NOMO-1 (cell line): ENCODE measurements around the gene RHBDL1.
A peak's percentile ranks its signal among the peaks of the same experiment; 100 is the strongest.

Source experiments
- DNase-seq, 2 experiments: peaks; one replicate each; lab custom pipeline; 2025; ENCODE audit not compliant: unreplicated experiment in 2 of 2; lab: John Stamatoyannopoulos, UW

The RHBDL1 gene

GRCh38 chr16:704047-704446 is 28.6 kb downstream of the RHBDL1 start:
- no peak for DNase-seq

- DNase-seq, result no peak
Measured at GRCh38 chr16:704552-705380, 29.3 kb downstream of the RHBDL1 start.

DNA sequence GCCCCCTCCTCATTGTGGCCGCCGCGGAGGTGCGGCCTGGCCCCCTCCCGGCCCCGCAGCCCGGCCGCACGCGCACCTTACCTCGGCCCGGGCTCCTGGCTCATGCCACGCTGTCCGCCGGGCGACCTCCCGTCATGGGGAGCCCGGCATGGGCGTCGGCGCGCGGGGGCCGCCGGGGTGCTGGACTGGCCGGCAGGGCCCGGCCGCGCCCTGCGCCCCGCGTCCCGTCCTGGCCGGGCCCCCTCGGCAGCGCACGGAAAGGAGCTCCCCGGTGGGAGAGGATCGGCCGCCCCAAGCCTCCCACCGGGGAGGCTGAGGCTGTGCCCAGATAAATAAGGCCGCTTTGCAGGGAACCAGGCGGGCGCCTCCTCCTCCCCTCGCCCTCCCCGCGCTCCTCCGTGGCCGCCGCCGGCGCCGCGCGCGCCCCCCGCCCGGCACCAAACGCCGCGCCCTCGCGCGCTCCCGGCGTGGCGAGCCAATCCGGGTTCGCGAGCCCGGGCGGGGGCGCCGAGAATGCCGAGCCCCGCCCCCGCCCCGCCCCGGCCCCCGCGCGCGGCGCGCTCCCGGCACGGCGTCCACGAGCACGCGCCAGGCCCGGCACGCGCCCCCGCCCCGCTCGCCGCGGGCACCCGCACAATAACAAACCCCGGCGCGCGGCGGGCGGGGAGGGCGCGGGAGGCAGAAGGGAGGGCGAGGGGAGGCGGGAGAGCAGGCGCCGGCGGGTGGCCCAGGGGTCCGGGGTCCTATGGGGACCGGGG is 30.1 kb downstream of the RHBDL1 start, which contains the start of gene FBXL16:
TSS of gene FBXL16 (minus strand) at position 371 of the 758 bp plus-strand sequence. CDS start 8,396 bp downstream, outside the sequence.
- DNase-seq, result no peak

DNA sequence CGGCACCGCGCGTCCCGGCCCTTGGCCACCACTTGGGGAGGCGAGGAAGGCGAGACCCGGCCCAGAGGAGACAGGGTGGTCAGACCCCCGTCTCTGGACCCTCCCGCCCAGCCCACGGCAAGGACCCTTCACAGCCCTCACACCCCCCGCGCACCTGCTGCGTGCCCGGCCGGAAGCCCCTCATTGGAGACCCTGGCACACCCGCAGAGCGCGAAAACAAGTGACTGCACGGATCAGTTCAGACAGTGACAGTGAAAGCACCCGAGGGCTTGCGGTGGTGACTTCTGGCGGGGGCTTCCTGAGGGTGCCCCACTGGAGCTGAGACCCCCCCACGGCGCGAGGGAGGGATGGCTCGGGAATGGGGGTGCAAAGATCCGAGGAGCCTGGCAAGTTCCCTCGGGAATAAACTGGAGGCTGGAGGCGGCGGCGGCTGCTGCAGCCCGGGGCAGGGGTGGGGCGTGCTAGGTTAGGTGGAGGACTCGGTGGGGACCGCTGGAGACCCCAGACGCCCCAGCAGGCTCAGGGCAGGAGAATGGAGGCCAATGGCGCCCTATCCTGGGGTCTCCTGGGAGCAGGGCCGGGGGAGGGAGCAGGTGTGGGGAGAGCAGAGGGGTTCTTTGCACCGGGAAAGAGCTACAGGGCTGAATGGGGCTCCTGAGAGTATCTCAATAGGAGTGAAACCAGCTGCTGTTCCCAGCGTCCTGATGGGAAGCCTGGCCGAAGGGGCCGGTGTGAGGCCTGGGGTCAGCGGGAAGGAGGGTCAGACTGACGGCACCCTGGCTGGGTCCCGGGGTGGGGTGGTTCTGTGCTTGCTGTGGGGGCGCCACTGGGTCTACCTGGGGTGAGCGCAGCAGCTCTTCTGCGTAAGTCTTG is 31.0 kb downstream of the RHBDL1 start:
- no peak for DNase-seq

- DNase-seq, result no peak
Measured at GRCh38 chr16:707062-707538, 31.6 kb downstream of the RHBDL1 start.

DNA sequence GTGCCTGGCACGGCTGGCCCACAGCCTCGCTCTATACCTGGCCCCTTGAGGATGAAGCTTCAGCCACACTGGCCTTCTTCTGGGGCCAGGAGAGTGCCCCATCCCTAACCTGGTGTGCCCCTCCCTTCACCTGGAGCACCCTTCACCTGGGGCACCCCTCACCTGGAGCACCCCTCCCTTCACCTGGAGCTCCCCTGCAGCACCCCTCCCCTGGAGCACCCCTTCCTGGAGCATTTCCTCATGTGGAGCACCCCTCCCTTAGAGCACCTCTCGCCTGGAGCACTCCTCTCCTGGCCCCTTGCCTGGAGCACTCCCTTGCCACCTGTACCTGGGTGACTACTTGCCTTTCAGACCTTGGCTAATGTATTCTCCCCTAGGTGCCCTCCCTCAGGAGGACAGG is 32.5 kb downstream of the RHBDL1 start:
- DNase-seq, result no peak

DNA sequence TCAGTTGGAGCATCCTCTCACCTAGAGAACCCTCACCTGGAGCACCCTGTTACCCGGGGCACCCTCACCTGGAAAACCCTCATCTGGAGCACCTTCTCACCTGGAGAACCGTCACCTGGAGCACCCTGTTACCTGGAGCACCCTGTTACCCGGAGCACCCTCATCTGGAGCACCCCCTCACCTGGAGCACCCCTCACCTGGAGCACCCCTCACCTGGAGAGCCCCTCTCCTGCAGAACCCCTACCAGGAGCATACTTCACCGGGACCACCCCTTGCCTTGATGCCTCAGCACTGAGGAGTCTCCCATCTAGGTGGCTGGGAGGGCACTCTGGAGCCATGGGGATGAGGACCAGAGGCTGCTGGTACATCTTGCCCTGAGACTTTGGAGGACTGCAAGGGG is 33.5 kb downstream of the RHBDL1 start:
- DNase-seq, result no peak

GRCh38 chr16:709566-710499 is 34.4 kb downstream of the RHBDL1 start:
- no peak for DNase-seq

- no peak for DNase-seq
Measured at GRCh38 chr16:710500-711075, 35.1 kb downstream of the RHBDL1 start.

DNA sequence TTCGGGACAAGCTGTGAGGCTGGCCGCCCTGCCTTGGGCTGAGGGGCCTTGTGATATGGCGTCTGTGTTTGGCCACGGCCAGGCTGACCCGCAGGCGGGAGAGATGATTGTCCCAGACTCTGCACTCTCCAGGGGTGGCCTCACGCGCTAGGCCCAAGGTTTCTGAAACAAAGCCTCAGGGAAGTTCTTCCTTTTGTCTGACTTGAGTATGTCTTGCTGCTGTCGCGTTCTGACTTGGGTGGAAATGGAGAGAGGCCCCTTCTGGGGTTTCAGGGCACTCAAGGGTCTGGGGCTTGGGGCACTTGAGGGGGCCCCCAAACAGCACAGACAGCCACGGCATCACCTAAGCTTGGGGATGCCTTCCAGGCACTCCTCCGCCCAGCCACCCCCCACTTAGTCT is 35.6 kb downstream of the RHBDL1 start:
- DNase-seq, result no peak

DNA sequence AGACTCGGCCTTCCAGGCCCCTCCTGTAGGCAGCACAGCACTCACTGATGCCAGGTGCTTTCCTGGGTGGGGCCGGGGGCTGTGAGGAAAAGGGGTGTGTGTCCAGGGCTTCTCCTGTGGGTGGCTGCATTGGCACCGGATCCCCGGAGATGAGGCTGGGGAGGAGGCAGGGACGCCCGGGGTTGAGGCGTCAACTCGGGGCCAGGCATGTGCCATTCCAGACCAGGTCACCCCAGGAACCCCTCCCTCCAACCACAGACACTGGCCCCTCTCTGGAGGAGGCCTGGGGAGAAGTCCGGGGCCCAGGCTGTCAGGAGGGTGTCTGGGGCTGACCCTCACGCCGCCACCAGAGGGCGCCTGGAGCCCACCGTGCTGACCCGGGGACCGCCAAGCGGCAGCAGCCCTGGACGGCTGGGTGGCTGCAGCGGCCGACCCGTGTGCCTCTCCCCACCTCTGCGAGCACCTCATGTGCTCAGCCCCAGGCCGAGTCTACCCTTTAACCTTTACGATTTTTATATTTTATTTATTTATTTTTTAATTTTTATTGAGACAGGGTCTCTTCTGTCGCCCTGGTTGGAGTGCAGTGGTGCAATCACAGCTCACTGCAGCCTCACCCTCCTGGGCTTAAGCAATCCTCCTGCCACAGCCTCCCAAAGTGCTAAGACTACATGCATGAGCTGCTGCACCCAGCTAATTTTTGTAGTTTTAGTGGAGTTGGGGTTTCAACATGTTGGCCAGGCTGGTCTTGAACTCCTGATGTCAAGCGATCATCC is 36.3 kb downstream of the RHBDL1 start:
- DNase-seq, result peak; percentile 62 to 65

GRCh38 chr16:712740-713250 is 37.3 kb downstream of the RHBDL1 start:
- DNase-seq, result peak in 1 of 2 experiments; percentile 17

DNA sequence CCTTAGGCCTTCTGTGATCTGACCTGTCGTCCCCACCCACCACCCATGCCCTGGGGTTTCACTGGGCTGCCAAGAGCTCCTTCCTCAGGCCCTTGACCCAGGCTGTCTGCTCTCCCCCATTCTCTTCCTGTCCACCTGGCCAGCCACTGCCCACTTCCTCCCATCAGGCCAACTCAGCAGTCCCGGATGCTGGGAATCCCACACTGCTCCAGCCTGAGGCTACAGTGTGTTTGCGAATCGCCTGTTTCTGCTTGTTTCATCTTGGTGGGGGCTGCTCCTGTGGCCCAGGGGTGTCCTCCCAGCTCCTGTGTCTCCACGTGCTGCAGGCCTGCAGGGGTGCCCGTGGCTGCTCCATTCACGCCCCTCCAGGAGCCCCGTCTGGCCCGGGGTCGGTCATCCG is 38.6 kb downstream of the RHBDL1 start:
- no peak for DNase-seq

GRCh38 chr16:714558-715476 is 39.3 kb downstream of the RHBDL1 start, which contains the start of gene METRN:
METRN (plus strand) TSS chr16:715118; CDS start chr16:715290, 172 bp downstream.
- DNase-seq, result peak; percentile 78 to 91

- DNase-seq, result no peak
Measured at GRCh38 chr16:715477-716199, 40.2 kb downstream of the RHBDL1 start.

- DNase-seq, result no peak
Measured at GRCh38 chr16:716200-716568, 40.7 kb downstream of the RHBDL1 start.
